RPMI8226 (cell line): ENCODE measurements around the gene NEUROG2.
"Not testable (repeated sequence)": the region's sequence is repeated elsewhere in the genome, so short reads cannot be mapped to it uniquely, and the experiment has no call there.

Source experiments
- DNase-seq: peaks from one replicate; pipeline ENCODE4 v3.0.0-alpha.2; 2015

NEUROG2 gene

DNA sequence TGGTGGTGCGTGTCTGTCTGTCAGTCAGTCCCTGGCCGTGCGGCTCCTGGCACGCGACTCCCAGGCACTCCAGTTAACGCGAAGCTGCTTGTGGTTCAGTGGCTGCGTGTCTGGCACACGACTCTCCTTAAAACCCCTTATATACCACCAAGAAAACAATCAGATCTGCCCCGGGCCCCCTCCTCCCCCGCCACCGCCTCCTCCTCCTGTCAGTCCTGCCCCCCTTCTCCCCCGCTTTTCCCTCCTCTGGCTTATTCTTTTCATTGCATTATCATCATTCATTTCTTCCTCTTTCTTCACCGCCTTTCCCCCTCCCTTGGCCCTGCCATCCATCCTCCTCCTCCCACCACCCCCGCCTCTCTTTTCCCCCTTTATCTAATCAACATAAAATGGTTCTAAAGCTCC, at the start of gene NEUROG2:
TSS of gene NEUROG2 (minus strand) at position 115 of the 405 bp plus-strand sequence. CDS start 705 bp downstream, outside the sequence.
- DNase-seq = no peak

DNA sequence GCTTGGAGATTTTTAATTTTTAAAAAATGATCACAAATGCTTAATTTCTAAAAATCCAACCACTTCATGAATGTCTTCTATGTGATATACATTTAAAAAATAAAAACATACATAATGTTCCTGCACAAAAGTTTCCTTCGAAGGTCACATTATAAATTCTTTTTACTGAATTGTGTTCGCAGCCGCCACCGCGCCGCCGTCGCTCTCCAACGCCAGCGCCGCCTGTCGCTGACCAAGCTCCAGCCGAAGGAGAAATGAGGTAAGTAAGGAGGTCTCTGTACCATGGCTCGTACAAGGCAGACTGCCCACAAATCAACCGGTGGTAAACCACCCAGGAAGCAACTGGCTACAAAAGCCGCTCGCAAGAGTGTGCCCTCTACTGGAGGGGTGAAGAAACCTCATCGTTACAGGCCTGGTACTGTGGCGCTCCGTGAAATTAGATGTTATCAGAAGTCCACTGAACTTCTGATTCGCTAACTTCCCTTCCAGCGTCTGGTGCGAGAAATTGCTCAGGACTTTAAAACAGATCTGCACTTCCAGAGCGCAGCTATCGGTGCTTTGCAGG, 48.8 kb upstream of the NEUROG2 start:
- DNase-seq = no peak

DNA sequence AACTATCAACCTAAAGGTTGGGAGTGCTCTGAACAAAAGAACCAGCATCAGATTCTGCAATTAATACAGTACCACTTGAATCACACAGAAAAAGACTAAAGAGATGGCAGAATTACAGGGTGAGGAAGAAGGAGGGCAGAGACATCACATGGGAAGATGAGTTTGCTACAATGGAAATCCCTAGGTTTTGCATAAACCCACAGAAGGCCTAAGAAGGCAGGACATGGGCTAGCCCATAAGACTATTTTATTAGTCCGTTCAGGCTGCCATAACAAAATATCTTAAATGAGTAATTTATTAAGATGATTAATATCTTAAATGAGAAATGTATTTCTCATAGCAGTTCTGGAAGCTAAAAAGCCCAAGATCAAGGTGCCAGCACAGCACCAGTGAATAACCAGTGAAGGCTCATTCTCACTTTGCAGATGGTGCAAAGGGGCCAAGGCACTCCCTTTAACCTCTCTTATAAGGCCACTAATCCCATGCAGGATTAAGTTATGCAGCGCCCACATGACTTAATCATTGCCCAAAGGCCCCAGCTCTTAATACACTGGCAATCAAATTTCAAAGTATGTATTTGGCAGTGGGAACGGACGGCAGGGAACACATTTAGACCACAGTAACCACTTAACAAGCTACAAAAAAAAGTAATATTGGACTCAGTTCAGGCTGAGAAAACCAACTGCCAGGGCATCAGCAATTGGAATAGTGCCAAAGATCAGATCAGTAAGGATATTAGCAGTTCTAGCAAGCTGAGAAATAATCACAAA, 47.6 kb upstream of the NEUROG2 start:
- DNase-seq = no peak

DNA sequence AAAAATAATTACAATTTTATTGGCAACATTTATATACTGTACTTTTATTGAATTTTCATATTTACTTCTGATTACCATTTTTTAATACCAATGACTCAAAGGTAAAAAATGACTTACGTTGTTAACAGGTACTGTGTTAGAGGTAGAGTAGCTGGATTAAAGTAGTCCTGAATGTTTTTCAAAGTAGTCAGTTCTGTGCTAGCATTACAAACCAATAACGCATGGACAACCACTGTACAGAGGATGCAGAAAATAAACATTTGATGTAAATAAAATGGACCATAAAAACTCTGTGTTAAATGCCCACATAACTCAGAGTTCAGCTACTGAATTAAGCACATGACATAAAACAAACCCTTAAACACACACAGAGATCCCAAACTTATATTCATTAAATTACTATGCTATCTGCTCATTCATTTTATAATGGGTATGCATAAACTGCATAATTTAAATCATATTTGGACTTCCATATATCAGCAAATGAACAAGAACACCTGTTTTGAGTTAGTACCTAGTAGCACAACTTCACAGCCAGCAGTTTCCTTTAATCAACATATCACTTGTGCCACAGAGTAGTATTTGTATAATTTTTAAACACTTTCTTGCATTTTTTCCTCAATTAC, 46.4 kb upstream of the NEUROG2 start:
- DNase-seq = no peak

- DNase-seq = no peak
Observed at GRCh38 chr4:112560084-112560483, 44.1 kb upstream of the NEUROG2 start.

GRCh38 chr4:112559053-112559452, 43.1 kb upstream of the NEUROG2 start:
- DNase-seq = no peak

GRCh38 chr4:112557676-112558411, 41.9 kb upstream of the NEUROG2 start:
- no peak for DNase-seq

GRCh38 chr4:112554271-112554670, 38.3 kb upstream of the NEUROG2 start:
- DNase-seq = not testable (repeated sequence)

DNA sequence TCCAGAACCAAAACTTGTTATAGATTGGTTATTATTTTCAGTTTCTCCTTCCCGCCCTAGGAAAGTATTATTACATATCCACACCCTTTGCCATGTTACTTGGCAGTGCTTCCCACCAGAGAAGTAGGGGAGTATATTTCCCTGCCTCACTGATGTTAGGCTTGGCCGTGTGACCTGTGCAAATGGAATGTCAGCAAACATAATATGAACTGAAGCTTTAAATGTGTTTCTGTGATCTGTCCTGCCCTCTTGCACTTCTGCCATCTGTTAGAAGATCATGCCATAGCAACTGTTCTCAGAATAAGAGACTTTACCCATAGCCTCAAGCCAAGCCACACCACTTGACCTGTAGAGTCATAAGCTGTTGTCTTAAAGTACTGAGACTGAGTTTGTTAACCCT, 36.7 kb upstream of the NEUROG2 start:
- no peak for DNase-seq

GRCh38 chr4:112550728-112551127, 34.7 kb upstream of the NEUROG2 start:
- no peak for DNase-seq

DNA sequence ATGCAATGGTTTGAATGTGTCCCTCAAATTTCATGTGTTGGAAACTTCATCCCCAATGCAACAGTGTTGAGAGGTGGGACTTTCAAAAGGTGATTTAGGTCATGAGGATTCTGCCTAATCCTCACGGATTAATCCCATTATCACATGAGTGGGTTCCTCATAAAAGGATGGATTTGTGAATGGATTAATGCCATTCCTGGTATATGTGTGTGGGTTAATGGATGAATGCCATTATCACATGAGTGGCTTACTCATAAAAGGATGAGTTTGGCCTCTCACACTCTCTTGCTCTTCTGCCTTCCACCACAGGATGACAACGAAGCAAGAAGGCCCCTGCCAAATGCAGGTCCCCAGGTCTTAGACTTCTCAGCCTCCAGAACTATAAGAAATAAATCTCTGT, 30.5 kb upstream of the NEUROG2 start:
- DNase-seq = no peak

GRCh38 chr4:112545346-112545745, 29.4 kb upstream of the NEUROG2 start:
- DNase-seq = no peak

DNA sequence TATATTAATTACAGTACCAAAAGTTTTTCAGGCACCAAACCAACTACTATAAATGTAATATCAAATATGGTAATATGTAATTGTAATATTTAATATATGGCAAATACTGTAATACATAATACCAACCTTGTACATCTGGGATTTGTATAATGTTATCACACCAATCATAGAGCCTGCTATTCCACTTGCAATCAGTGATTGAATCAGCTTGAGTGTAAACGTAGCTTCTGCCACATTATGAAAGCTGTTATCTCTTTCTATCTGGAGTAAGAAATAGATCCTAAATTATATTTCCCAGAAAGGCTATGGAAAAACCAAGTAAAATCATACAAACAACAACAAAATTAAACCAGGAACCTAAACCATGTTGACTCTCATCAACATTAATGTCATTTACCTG, 24.7 kb upstream of the NEUROG2 start:
- no peak for DNase-seq

- no peak for DNase-seq
Observed at GRCh38 chr4:112536123-112536522, 20.1 kb upstream of the NEUROG2 start.

DNA sequence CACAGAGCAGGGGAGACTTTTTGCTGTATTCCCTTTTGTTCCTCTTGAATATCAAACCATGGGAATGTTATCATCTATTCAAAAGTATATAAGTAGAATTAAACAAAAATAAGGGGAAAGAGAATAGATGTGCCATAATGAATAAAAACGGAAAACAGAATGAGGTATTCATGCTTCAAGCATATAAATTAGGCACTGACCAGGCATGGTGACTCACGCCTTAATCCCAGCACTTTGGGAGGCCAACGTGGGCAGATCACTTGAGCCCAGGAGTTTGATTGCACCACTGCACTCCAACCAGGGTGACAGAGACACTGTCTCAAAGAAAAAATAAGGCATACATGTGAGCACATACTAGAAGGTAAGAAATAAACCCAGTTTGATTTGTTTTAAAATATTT, 16.3 kb upstream of the NEUROG2 start:
- DNase-seq = no peak

DNA sequence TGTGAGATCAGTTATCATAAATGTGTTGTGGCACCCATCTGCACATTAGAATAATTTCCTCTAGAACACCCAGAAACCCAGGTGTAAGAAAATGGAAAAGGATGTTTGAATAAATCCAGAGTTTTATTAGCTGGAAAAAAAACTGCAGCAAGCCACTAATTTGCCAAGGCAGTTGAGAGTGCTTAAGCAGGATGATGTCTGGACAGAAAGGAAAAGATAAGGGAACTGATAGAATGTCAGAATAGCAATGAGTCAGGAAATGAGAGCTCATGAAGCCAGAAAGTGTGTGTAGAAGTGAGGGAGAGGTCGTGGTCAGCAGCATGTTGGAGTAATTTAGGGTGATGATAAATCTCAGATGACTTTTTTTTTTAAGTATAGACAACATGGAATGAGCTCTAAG, 15.2 kb upstream of the NEUROG2 start:
- no peak for DNase-seq

- DNase-seq = no peak
Observed at GRCh38 chr4:112526061-112526460, 10.1 kb upstream of the NEUROG2 start.

DNA sequence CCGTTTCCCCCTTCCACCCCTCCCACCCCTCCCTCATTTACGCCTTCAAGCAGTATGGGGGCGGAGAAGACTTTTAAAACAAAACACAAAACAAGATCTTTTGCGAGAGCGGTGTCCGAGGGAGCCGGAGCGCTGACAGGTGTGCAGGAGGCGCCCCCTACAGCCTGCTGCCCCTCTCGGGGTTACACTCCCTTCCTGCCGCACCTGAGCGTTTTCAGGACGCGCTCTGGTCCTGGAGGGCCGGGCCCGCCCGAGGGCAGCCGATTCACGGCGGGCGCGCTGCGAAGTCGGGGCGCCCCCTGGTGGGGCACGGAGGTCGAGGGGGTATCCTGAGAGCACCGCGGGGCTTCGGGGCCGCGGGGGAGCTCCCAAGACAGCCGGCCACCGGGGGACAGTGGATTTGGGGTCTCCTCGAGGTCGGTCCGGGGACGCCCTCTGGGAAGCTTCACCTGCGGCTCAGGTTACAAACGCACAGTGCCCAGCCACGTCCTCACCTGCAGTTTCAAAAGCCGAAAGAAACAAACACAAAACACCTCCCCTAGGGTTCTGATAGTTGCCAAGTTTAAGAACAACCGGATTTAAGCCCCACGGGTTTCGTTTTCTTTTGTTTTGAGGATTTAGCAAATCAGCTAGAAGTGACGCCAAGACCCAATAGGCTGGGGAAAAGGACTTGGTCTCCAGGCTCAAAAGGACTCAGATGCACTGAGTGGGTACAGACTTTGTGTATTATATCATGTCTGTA, 8.0 kb upstream of the NEUROG2 start:
- peak; percentile 90 for DNase-seq

DNA sequence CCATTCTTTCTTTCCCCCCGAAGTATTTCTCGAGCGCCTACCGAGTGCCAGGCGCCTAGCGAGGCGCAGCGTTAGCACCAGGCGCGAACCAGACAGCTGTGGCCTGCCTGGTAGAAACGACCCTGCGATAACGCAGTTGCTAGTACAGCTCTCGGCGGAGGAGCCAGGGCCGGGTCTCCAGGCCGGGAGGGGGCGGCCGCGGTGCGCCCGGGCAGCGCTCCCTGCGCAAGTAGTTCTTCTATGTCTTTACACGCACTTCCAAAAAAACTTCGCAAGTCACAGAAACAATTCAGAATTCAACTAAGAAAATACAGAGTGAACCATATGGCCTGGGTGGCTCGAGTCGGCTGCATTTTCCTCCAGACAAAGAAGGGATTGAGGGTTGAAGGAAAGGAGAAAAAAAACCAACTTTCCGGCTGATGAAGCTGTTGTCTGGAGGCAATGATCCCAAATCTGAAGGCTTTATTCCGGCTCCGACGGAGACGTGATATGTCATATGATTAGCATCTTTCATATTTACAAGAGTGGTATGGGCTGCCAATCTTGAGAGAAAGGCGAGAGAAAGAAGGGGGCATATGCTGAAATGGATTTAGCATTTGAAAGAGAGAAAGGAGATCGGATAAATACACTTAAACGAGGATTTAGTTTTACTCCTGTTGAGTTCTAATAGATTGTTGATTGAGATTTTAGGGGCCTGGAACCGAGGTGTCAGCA, 7.2 kb upstream of the NEUROG2 start:
- DNase-seq = peak; percentile 77

DNA sequence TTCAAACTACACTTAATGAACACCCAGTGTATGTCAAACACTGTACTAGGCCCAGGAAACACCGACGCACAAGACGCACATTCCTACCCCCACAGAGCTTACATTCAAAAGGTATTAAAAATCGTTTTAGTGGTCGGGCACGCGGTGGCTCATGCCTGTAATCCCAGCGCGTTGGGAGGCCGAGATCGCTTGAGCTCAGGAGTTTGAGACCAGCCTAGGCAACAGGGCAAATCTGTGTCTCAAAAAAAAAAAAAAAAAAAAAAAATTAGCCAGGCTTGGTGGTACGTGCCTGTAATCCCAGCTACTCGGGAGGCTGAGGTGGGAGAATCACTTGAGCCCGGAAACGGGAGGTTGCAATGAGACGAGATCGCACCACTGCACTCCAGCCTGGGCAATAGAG, 6.5 kb upstream of the NEUROG2 start:
- DNase-seq = not testable (repeated sequence)

GRCh38 chr4:112521123-112522023, 5.4 kb upstream of the NEUROG2 start:
- peak; percentile 28 for DNase-seq
